ENCODE results near the gene TMEM108. TPM values are rescaled to one million over a fixed set of nuclear protein-coding genes. Genes with fewer than 3 reads are reported as not detected.

Gene TMEM108
- total RNA-seq, 2 experiments from 2014 or later = not detected

DNA sequence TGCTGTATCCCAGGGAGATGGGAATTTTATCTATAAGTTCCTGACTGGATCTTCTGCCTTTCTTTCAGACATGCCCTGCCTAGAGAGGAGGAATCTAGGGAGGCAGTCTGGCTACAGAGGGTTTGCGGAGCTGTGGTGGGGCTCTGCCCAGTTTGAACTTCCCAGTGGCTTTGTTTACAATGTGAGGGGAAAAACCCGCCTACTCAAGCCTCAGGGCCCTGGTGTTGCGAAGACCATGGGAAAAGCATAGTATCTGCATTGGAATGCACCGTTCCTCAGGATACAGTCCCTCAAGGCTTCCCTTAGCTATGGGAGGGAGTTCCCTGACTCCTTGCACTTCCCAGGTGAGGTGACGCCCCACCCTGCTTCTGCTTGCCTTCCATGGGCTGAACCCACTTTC, 168.7 kb downstream of the TMEM108 start:
- ChIA-PET POLR2A (no interaction called here), CTCF (no interaction called here)
- Mint-ChIP-seq H3K4me1 (peaks cover 23% of the 10 kb centered on the region), H3K9me3 (no peaks in the 10 kb centered on the region), H3K36me3 (ENCODE audit: low read depth) (no peaks in the 10 kb centered on the region), H3K4me3 (no peak overlapping the region), H3K27me3 (peaks cover 21% of the 10 kb centered on the region), H3K27ac (no peak overlapping the region)
- no peak for DNase-seq

- H3K36me3 Mint-ChIP-seq (ENCODE audit: low read depth) = no peaks in the 10 kb centered on the region
- H3K4me3 Mint-ChIP-seq = no peak overlapping the region
- peaks cover 21% of the 10 kb centered on the region for H3K27me3 Mint-ChIP-seq
- H3K27ac Mint-ChIP-seq = no peak overlapping the region
- CTCF ChIA-PET = no interaction called here
- no peaks in the 10 kb centered on the region for H3K9me3 Mint-ChIP-seq
- no peak for DNase-seq
- peaks cover 23% of the 10 kb centered on the region for H3K4me1 Mint-ChIP-seq
- POLR2A ChIA-PET = no interaction called here
These were observed 170.0 kb downstream of the TMEM108 start for GRCh38 chr3:133208184-133208583.

- POLR2A ChIA-PET = no interaction called here
- no peak overlapping the region for H3K27ac Mint-ChIP-seq
- peaks cover 23% of the 10 kb centered on the region for H3K4me1 Mint-ChIP-seq
- H3K9me3 Mint-ChIP-seq = no peaks in the 10 kb centered on the region
- peaks cover 13% of the 10 kb centered on the region for H3K27me3 Mint-ChIP-seq
- CTCF ChIA-PET = no interaction called here
- no peak for DNase-seq
- H3K36me3 Mint-ChIP-seq (ENCODE audit: low read depth) = no peaks in the 10 kb centered on the region
- H3K4me3 Mint-ChIP-seq = no peak overlapping the region
These were observed 171.8 kb downstream of the TMEM108 start for GRCh38 chr3:133209871-133210550.

DNA sequence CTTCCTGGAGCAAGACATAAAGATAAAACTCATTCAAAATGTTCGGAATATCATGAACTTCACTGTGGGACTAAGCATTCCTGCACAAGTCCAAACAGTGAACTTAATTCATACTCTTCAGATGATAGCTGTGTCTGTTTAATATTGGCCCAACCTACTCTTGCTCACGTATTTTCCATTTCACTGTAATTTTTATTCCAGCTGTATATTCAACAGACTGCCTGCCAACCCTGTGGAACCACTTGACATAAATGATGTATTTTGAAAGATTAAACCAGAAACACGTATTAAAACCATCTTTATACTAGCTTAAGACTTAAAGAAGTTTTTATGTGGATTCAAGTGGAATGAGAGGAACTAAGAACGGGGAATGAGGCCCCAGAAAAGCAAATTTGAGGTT, 172.5 kb downstream of the TMEM108 start:
- ChIA-PET CTCF (no interaction called here), POLR2A (no interaction called here)
- Mint-ChIP-seq H3K4me1 (peaks cover 23% of the 10 kb centered on the region), H3K4me3 (no peak overlapping the region), H3K9me3 (no peaks in the 10 kb centered on the region), H3K36me3 (ENCODE audit: low read depth) (no peaks in the 10 kb centered on the region), H3K27me3 (peaks cover 8% of the 10 kb centered on the region), H3K27ac (no peak overlapping the region)
- DNase-seq = no peak

DNA sequence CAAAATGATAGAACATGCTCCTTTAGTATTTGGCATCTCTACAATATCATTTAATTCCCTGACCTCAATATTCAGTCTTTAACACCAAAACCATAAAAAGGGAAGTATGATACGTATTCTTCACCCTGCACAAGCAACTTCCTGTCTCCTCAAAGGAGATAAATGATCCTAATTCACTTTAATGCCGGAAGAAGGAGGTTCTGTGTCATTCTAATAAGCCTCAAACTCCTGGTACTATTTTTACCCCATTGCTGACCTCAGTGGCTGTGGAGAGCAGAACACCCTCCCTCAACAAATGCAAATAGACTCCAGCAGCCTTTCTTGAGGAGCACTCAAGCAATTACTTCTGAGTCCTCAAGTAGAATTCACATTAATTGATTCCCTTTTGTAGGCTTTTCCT, 173.3 kb downstream of the TMEM108 start:
- no peak overlapping the region for H3K4me3 Mint-ChIP-seq
- POLR2A ChIA-PET = no interaction called here
- peaks cover 3% of the 10 kb centered on the region for H3K27me3 Mint-ChIP-seq
- CTCF ChIA-PET = no interaction called here
- DNase-seq = no peak
- no peak overlapping the region for H3K27ac Mint-ChIP-seq
- peaks cover 23% of the 10 kb centered on the region for H3K4me1 Mint-ChIP-seq
- H3K9me3 Mint-ChIP-seq = no peaks in the 10 kb centered on the region
- no peaks in the 10 kb centered on the region for H3K36me3 Mint-ChIP-seq (ENCODE audit: low read depth)

DNA sequence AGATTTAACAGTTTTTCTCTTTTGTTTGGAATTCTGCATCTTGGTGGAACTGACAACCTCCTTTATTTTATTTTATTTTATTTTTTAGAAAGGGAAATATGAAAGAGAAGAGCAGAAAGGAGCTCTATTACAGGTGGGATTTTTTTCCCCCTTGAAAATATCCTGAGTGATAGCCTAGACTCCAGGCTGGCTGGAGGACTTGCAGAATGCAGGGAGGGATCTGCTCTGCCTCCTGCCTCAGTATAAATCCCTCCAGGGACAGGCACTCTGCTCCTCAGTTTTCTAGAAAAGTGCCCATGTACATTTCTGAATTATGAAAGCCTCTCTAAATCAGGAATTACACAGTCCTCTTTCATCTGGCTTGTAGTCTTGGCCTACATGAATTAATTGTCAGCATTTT, 173.7 kb downstream of the TMEM108 start:
- no peak overlapping the region for H3K27ac Mint-ChIP-seq
- no peaks in the 10 kb centered on the region for H3K9me3 Mint-ChIP-seq
- ChIA-PET POLR2A (no interaction called here), CTCF (no interaction called here)
- H3K4me1 Mint-ChIP-seq = peaks cover 23% of the 10 kb centered on the region
- H3K27me3 Mint-ChIP-seq = peaks cover under 1% of the 10 kb centered on the region
- DNase-seq = no peak
- H3K36me3 Mint-ChIP-seq (ENCODE audit: low read depth) = no peaks in the 10 kb centered on the region
- no peak overlapping the region for H3K4me3 Mint-ChIP-seq

- Mint-ChIP-seq H3K27me3 (peaks cover 6% of the 10 kb centered on the region), H3K9me3 (no peaks in the 10 kb centered on the region), H3K27ac (no peak overlapping the region), H3K4me3 (no peak overlapping the region), H3K4me1 (peaks cover 23% of the 10 kb centered on the region), H3K36me3 (ENCODE audit: low read depth) (no peaks in the 10 kb centered on the region)
- POLR2A ChIA-PET = no interaction called here
- no peak for DNase-seq
- CTCF ChIA-PET = interaction anchor here (0.9 kb wide), 1 partner anchor 34 kb away, joined by 3 read pairs; no protein-coding TSS in a partner anchor
These were observed 175.7 kb downstream of the TMEM108 start for GRCh38 chr3:133213937-133214336.

- POLR2A ChIA-PET = no interaction called here
- no peak overlapping the region for H3K27ac Mint-ChIP-seq
- H3K9me3 Mint-ChIP-seq = peaks cover 3% of the 10 kb centered on the region
These were observed 189.6 kb downstream of the TMEM108 start for GRCh38 chr3:133227813-133228212.

GRCh38 chr3:133230195-133230594, 192.0 kb downstream of the TMEM108 start:
- no peaks in the 10 kb centered on the region for H3K36me3 Mint-ChIP-seq (ENCODE audit: low read depth)
- ChIA-PET CTCF (interaction anchor here (0.5 kb wide), 1 partner anchor 506 kb away, joined by 3 read pairs; no protein-coding TSS in a partner anchor), POLR2A (no interaction called here)
- DNase-seq = no peak
- H3K9me3 Mint-ChIP-seq = peaks cover 3% of the 10 kb centered on the region
- peaks cover 4% of the 10 kb centered on the region for H3K27me3 Mint-ChIP-seq
- no peak overlapping the region for H3K27ac Mint-ChIP-seq
- no peak overlapping the region for H3K4me3 Mint-ChIP-seq
- no peaks in the 10 kb centered on the region for H3K4me1 Mint-ChIP-seq

More at GRCh38 chr3:133227813-133228212, 189.6 kb downstream of the TMEM108 start:
- Mint-ChIP-seq H3K27me3 (peaks cover 4% of the 10 kb centered on the region), H3K4me1 (no peaks in the 10 kb centered on the region), H3K36me3 (ENCODE audit: low read depth) (no peaks in the 10 kb centered on the region), H3K4me3 (no peak overlapping the region)
- CTCF ChIA-PET = no interaction called here
- DNase-seq = no peak

- no peak overlapping the region for H3K4me3 Mint-ChIP-seq
- CTCF ChIA-PET = no interaction called here
- no peak for DNase-seq
- POLR2A ChIA-PET = no interaction called here
- H3K27me3 Mint-ChIP-seq = peaks cover 12% of the 10 kb centered on the region
- no peaks in the 10 kb centered on the region for H3K4me1 Mint-ChIP-seq
- no peaks in the 10 kb centered on the region for H3K9me3 Mint-ChIP-seq
- H3K36me3 Mint-ChIP-seq (ENCODE audit: low read depth) = no peaks in the 10 kb centered on the region
- no peak overlapping the region for H3K27ac Mint-ChIP-seq
These were observed 198.7 kb downstream of the TMEM108 start for GRCh38 chr3:133236901-133237300.

DNA sequence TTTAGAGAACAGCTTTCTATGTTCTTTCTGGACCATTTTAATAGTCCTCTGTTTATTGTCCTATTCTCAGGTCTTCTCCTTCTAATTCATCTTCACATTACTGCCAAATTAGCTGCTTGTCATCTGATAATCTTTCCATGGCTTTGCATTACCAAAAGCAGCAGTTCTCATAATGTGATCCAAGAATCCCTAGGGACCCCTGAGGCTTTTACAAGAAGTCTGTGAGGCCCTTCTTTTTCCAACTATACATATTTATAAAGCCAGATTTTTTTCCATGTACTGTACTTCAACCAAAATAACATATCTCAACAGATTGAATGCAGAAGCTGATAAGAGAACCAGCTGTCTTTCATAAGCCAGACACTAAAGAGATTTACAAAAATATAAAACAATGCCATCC, 199.2 kb downstream of the TMEM108 start:
- H3K4me3 Mint-ChIP-seq = no peak overlapping the region
- no peaks in the 10 kb centered on the region for H3K9me3 Mint-ChIP-seq
- POLR2A ChIA-PET = no interaction called here
- no peaks in the 10 kb centered on the region for H3K4me1 Mint-ChIP-seq
- no peak for DNase-seq
- H3K27me3 Mint-ChIP-seq = peaks cover 12% of the 10 kb centered on the region
- no peaks in the 10 kb centered on the region for H3K36me3 Mint-ChIP-seq (ENCODE audit: low read depth)
- H3K27ac Mint-ChIP-seq = no peak overlapping the region
- CTCF ChIA-PET = no interaction called here

DNA sequence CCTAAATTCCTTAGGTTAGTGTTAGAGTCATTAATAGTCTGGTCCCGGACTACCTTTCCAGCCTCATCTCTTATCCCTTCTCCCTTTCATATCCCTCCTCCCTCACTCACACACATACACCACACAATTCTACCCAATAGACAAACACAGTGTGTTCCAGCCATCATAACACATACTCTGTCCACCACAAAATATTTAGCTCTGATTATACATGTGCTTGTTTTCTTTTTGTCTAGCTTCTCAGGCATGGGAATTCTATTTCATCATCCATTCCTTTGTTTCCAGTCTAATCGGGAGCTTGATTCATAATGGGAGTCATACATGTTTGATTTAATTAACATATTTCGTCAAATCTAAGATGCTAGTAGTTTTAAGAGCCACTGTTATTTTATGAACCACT, 199.8 kb downstream of the TMEM108 start:
- ChIA-PET POLR2A (interaction anchor here (0.6 kb wide), 1 partner anchor 811 kb away, joined by 3 read pairs; no protein-coding TSS in a partner anchor), CTCF (no interaction called here)
- H3K4me1 Mint-ChIP-seq = no peaks in the 10 kb centered on the region

GRCh38 chr3:133246119-133246518, 207.9 kb downstream of the TMEM108 start:
- ChIA-PET POLR2A (no interaction called here), CTCF (no interaction called here)
- no peak overlapping the region for H3K27ac Mint-ChIP-seq
- no peak for DNase-seq
- H3K36me3 Mint-ChIP-seq (ENCODE audit: low read depth) = no peaks in the 10 kb centered on the region
- H3K4me3 Mint-ChIP-seq = no peak overlapping the region
- no peaks in the 10 kb centered on the region for H3K4me1 Mint-ChIP-seq
- no peaks in the 10 kb centered on the region for H3K9me3 Mint-ChIP-seq
- peaks cover 4% of the 10 kb centered on the region for H3K27me3 Mint-ChIP-seq

More for the DNA sequence above, 199.8 kb downstream of the TMEM108 start:
- no peak for DNase-seq
- no peak overlapping the region for H3K27ac Mint-ChIP-seq
- H3K9me3 Mint-ChIP-seq = no peaks in the 10 kb centered on the region
- H3K27me3 Mint-ChIP-seq = peaks cover 12% of the 10 kb centered on the region
- H3K4me3 Mint-ChIP-seq = no peak overlapping the region
- H3K36me3 Mint-ChIP-seq (ENCODE audit: low read depth) = no peaks in the 10 kb centered on the region

GRCh38 chr3:133246773-133247172, 208.6 kb downstream of the TMEM108 start:
- CTCF ChIA-PET = no interaction called here
- POLR2A ChIA-PET = no interaction called here
- no peak overlapping the region for H3K27ac Mint-ChIP-seq
- no peaks in the 10 kb centered on the region for H3K36me3 Mint-ChIP-seq (ENCODE audit: low read depth)
- no peak overlapping the region for H3K4me3 Mint-ChIP-seq
- no peaks in the 10 kb centered on the region for H3K9me3 Mint-ChIP-seq
- H3K27me3 Mint-ChIP-seq = peaks cover 2% of the 10 kb centered on the region
- no peak for DNase-seq
- H3K4me1 Mint-ChIP-seq = no peaks in the 10 kb centered on the region
